Body of pancreas (tissue), 4 donors: ENCODE measurements around the gene PIP5K1B. TPM values are rescaled to one million over a fixed set of nuclear protein-coding genes. Genes with fewer than 3 reads are reported as not detected.
A peak's percentile ranks its signal among the peaks of the same experiment; 100 is the strongest.

ENCODE experiments used
- ATAC-seq: fragments of 150-250 bp; one replicate; pipeline ENCODE4 v1.9.1; 2016
- DNase-seq, 4 donors: peaks; one replicate each; pipeline ENCODE4 v3.0.0-alpha.2; 2019
- H3K27ac ChIP-seq, 4 donors: fragments of 200-600 bp; sonication (generic); 1 replicate in 3 of 4; 2 replicates in 1 of 4; pipeline versions ENCODE4 v1.5.1 to v1.6.1; 2016 to 2019; ENCODE audit warnings: mild to moderate bottlenecking in 1 of 4, mixed read lengths in 1 of 4, moderate library complexity in 1 of 4
- H3K27me3 ChIP-seq, 2 donors: fragments of 200-600 bp; sonication (generic); one replicate each; pipeline ENCODE4 v1.6.0; 2016; ENCODE audit warnings: mild to moderate bottlenecking in 1 of 2
- H3K36me3 ChIP-seq, 2 donors: fragments of 200-600 bp; sonication (generic); replicated peaks in 1 of 2; 2 replicates each; pipeline ENCODE4 v1.5.1; 2016; ENCODE audit warnings: low read depth in 2 of 2; ENCODE audit not compliant: insufficient read depth in 1 of 2
- H3K4me1 ChIP-seq: fragments of 200-600 bp; sonication (generic); one replicate; pipeline ENCODE4 v1.6.0; 2016
- H3K4me3 ChIP-seq, 2 donors: fragments of 200-600 bp; sonication (generic); 1 replicate in 1 of 2; 2 replicates in 1 of 2; pipeline ENCODE4 v1.5.1; 2016 to 2019
- H3K9me3 ChIP-seq, 3 donors: fragments of 200-600 bp; sonication (generic); 1 replicate in 2 of 3; 2 replicates in 1 of 3; pipeline ENCODE4 v1.5.1; 2016
- CTCF ChIP-seq, 7 experiments: fragments of 450-650 bp in 4 of 7; fragments of 200-600 bp in 3 of 7; sonication (generic) in 3 of 7; IDR thresholded peaks; one replicate each; pipeline ENCODE4 v1.5.1; 2016 to 2019; ENCODE audit warnings: antibody characterized with exemption in 7 of 7
- POLR2A ChIP-seq, 3 donors: fragments of 450-650 bp; IDR thresholded peaks; one replicate each; pipeline ENCODE4 v1.6.1; 2016; ENCODE audit warnings: antibody characterized with exemption in 3 of 3, mild to moderate bottlenecking in 2 of 3
- WGBS, 2 donors: methylation state at CpG; one replicate each; pipeline ENCODE4 v1.1.5; 2017; 5-methylcytosine and 5-hydroxymethylcytosine counted together
- intact Hi-C: fragments of 100-400 bp; cut with DNase I; formaldehyde crosslinking; loops from one replicate; pipeline ENCODE4 v1.15.1; 2023
- total RNA-seq, 2 donors: library from RNA; depleted of rRNA; stranded (reverse); fragments of >200 nt; gene quantifications; one replicate each; pipeline ENCODE4 v1.1.0, GENCODE V29; 2016

Gene PIP5K1B
- total RNA-seq, 2 donors from 2014 or later, result 3.6 to 7.8 TPM

GRCh38 chr9:68777070-68777763 is 72.2 kb downstream of the PIP5K1B start:
- WGBS, 2 donors, result 87 to 88% methylated on average over 2 of the region's 2 CpGs
- Histone ChIP-seq H3K9me3 (no peaks in the 10 kb centered on the region), H3K27ac (no peak overlapping the region), H3K4me1 (peaks cover 24% of the 10 kb centered on the region), H3K27me3 (no peaks in the 10 kb centered on the region), H3K36me3 (no peaks in the 10 kb centered on the region), H3K4me3 (no peak overlapping the region)
- ATAC-seq (no peak), DNase-seq (no peak)
- TF ChIP-seq CTCF (IDR thresholded peaks at IDR 0.05) (no peak), POLR2A (IDR thresholded peaks at IDR 0.05) (no peak)
- intact Hi-C loops, result no loop called here

GRCh38 chr9:68778635-68779034 is 73.6 kb downstream of the PIP5K1B start:
- H3K9me3 ChIP-seq, result no peaks in the 10 kb centered on the region
- no peaks in the 10 kb centered on the region for H3K27me3 ChIP-seq
- no peak overlapping the region for H3K27ac ChIP-seq
- WGBS, 2 donors, result 92 to 94% methylated on average over 5 of the region's 5 CpGs
- H3K4me1 ChIP-seq, result peaks cover 38% of the 10 kb centered on the region
- DNase-seq (no peak), ATAC-seq (no peak)
- no peaks in the 10 kb centered on the region for H3K36me3 ChIP-seq
- intact Hi-C loops, result no loop called here
- no peak overlapping the region for H3K4me3 ChIP-seq
- TF ChIP-seq POLR2A (IDR thresholded peaks at IDR 0.05) (no peak), CTCF (IDR thresholded peaks at IDR 0.05) (no peak)

GRCh38 chr9:68779558-68780379 is 74.7 kb downstream of the PIP5K1B start:
- Histone ChIP-seq H3K36me3 (no peaks in the 10 kb centered on the region), H3K27ac (peak overlapping the region; percentile 59 to 95 (median 86)), H3K4me1 (peaks cover 50% of the 10 kb centered on the region), H3K27me3 (no peaks in the 10 kb centered on the region), H3K4me3 (peak overlapping the region; percentile 53 to 83), H3K9me3 (no peaks in the 10 kb centered on the region)
- DNase-seq (peak; percentile 94 to 96 (median 95)), ATAC-seq (peak; percentile 98)
- intact Hi-C loops, result no loop called here
- 1 to 2% methylated on average over 25 to 62 of the region's 65 CpGs for WGBS, 2 donors
- TF ChIP-seq CTCF (IDR thresholded peaks at IDR 0.05) (peak in 2 of 7 experiments; percentile 21 to 25), POLR2A (IDR thresholded peaks at IDR 0.05) (peak; percentile 73 to 91 (median 91))

- TF ChIP-seq CTCF (IDR thresholded peaks at IDR 0.05), result no peak
- H3K4me3 ChIP-seq, result peak overlapping the region; percentile 53 to 83
- DNase-seq (no peak), ATAC-seq (no peak)
- no peaks in the 10 kb centered on the region for H3K9me3 ChIP-seq
- H3K36me3 ChIP-seq, result no peaks in the 10 kb centered on the region
- intact Hi-C loops, result no loop called here
- no peaks in the 10 kb centered on the region for H3K27me3 ChIP-seq
- whole genome bisulfite sequencing, 2 donors, result 0 to 1% methylated on average over 12 to 19 of the region's 19 CpGs
- H3K27ac ChIP-seq, result peak overlapping the region; percentile 59 to 95 (median 86)
- H3K4me1 ChIP-seq, result peaks cover 54% of the 10 kb centered on the region
Observed at GRCh38 chr9:68780380-68780712, 75.3 kb downstream of the PIP5K1B start.
